Liver (tissue), 3 donors: ENCODE measurements around the gene DDX31.

ENCODE experiments used
- ATF3 ChIP-seq: IDR thresholded peaks from 2 replicates; pipeline ENCODE4 v1.6.1; 2016; ENCODE audit warnings: antibody characterized with exemption
- FOXA1 ChIP-seq: IDR thresholded peaks from 2 replicates; pipeline ENCODE4 v1.6.1; 2016; ENCODE audit warnings: antibody characterized with exemption
- GABPA ChIP-seq, 2 donors: IDR thresholded peaks in 1 of 2; conservative IDR thresholded peaks in 1 of 2; 2 replicates each; pipeline ENCODE4 v1.6.1; 2016; ENCODE audit warnings: antibody characterized with exemption in 2 of 2, mild to moderate bottlenecking in 1 of 2, moderate library complexity in 1 of 2
- HNF4G ChIP-seq: IDR thresholded peaks from 2 replicates; pipeline ENCODE4 v1.6.1; 2016; ENCODE audit warnings: antibody characterized with exemption
- JUND ChIP-seq, 2 donors: IDR thresholded peaks; 2 replicates each; pipeline ENCODE4 v1.6.1; 2016; ENCODE audit warnings: antibody characterized with exemption in 2 of 2
- RAD21 ChIP-seq, 2 donors: IDR thresholded peaks; 2 replicates each; pipeline ENCODE4 v1.6.1; 2016; ENCODE audit warnings: antibody characterized with exemption in 2 of 2, mild to moderate bottlenecking in 2 of 2
- REST ChIP-seq: IDR thresholded peaks from 2 replicates; pipeline ENCODE4 v1.6.1; 2016; ENCODE audit warnings: antibody characterized with exemption, mild to moderate bottlenecking
- RXRA ChIP-seq, 2 donors: IDR thresholded peaks; 2 replicates each; pipeline ENCODE4 v1.6.1; 2017 to 2018; ENCODE audit warnings: antibody characterized with exemption in 2 of 2, mild to moderate bottlenecking in 1 of 2
- SP1 ChIP-seq: IDR thresholded peaks from 2 replicates; pipeline ENCODE4 v1.6.1; 2018; ENCODE audit warnings: antibody characterized with exemption, mild to moderate bottlenecking
- TAF1 ChIP-seq: conservative IDR thresholded peaks from 2 replicates; pipeline ENCODE4 v1.6.1; 2016; ENCODE audit warnings: antibody characterized with exemption, mild to moderate bottlenecking
- YY1 ChIP-seq: IDR thresholded peaks from 2 replicates; pipeline ENCODE4 v1.6.1; 2016; ENCODE audit warnings: antibody characterized with exemption, mild to moderate bottlenecking
- ZBTB33 ChIP-seq: IDR thresholded peaks from 2 replicates; pipeline ENCODE4 v1.6.1; 2016; ENCODE audit warnings: antibody characterized with exemption
- TF ChIP-seq, protein P1 (sequence below): fragments of 150-350 bp; IDR thresholded peaks from 2 replicates; pipeline ENCODE4 v1.5.1; 2017; ENCODE audit warnings: improper control_type of control experiment, low read depth, low read length; ENCODE audit not compliant: missing input control
- TF ChIP-seq, protein P2 (sequence below): IDR thresholded peaks from 2 replicates; pipeline ENCODE4 v1.6.1; 2016; ENCODE audit warnings: antibody characterized with exemption
- donor health status: healthy.
- donor health status: healthy.

DNA sequence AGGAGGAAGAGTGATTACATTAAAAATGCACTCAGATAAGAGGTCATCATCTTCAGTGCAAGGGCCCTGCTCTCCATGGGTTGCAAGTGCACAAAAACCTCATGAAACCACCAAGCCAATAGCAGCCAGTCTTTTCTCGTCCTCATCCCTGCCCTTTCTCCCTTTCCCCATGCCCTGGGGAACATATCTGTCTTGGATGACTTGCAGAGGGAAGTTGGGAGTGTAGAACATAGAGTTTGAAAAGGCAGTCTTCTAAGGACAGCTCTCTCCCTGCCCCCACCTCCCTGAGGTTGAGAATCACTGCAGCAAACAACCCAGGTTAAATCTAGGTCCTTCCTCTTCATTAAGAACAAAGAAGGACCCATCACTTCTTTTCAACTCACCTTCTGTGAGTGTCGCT, 22.0 kb downstream of the DDX31 start:
- TF ChIP-seq TAF1 (no peak), FOXA1 (no peak), SP1 (no peak), ATF3 (no peak), JUND (IDR thresholded peaks at IDR 0.05) (no peak), ZBTB33 (no peak), RXRA (IDR thresholded peaks at IDR 0.05) (no peak), YY1 (no peak), REST (no peak), RAD21 (IDR thresholded peaks at IDR 0.05) (no peak), GABPA (IDR thresholded peaks at IDR 0.05 in 1 of 2, conservative IDR thresholded peaks at IDR 0.05 in 1 of 2) (no peak), HNF4G (no peak)
- TF ChIP-seq, protein P1, sequence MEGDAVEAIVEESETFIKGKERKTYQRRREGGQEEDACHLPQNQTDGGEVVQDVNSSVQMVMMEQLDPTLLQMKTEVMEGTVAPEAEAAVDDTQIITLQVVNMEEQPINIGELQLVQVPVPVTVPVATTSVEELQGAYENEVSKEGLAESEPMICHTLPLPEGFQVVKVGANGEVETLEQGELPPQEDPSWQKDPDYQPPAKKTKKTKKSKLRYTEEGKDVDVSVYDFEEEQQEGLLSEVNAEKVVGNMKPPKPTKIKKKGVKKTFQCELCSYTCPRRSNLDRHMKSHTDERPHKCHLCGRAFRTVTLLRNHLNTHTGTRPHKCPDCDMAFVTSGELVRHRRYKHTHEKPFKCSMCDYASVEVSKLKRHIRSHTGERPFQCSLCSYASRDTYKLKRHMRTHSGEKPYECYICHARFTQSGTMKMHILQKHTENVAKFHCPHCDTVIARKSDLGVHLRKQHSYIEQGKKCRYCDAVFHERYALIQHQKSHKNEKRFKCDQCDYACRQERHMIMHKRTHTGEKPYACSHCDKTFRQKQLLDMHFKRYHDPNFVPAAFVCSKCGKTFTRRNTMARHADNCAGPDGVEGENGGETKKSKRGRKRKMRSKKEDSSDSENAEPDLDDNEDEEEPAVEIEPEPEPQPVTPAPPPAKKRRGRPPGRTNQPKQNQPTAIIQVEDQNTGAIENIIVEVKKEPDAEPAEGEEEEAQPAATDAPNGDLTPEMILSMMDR = no peak
- TF ChIP-seq, protein P2, sequence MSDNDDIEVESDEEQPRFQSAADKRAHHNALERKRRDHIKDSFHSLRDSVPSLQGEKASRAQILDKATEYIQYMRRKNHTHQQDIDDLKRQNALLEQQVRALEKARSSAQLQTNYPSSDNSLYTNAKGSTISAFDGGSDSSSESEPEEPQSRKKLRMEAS = no peak
